Ovary (tissue), 9 donors: ENCODE results near the gene GUCY1A1. TPM values are rescaled to one million over a fixed set of nuclear protein-coding genes. Genes with fewer than 3 reads are reported as not detected.

Experiments
- DNase-seq, 5 donors: peaks; one replicate each; pipeline ENCODE4 v3.0.0-alpha.2; 2019 to 2020
- H3K27ac ChIP-seq, 2 donors: fragments of 200-600 bp; one replicate each; pipeline versions ENCODE4 v1.5.1 to v1.8.0; 2019 to 2022
- H3K27me3 ChIP-seq: fragments of 200-600 bp; one replicate; pipeline ENCODE4 v1.8.0; 2022
- H3K36me3 ChIP-seq: fragments of 200-600 bp; sonication (generic); one replicate; pipeline ENCODE4 v1.5.1; 2019
- H3K4me1 ChIP-seq: one replicate; pipeline ENCODE4 v1.8.1; 2013; ENCODE audit warnings: mild to moderate bottlenecking, moderate library complexity; ENCODE audit not compliant: insufficient read depth
- H3K4me3 ChIP-seq: fragments of 200-600 bp; sonication (generic); one replicate; pipeline ENCODE4 v1.5.1; 2017
- H3K9me3 ChIP-seq, 2 donors: fragments of 200-600 bp in 1 of 2; sonication (generic) in 1 of 2; one replicate each; pipeline versions ENCODE4 v1.5.1 to v1.8.1; 2013 to 2019; ENCODE audit warnings: mild to moderate bottlenecking in 1 of 2, moderate library complexity in 1 of 2
- CTCF ChIP-seq, 3 donors: fragments of 450-650 bp in 2 of 3; fragments of 200-600 bp in 1 of 3; IDR thresholded peaks; one replicate each; pipeline versions ENCODE4 v1.5.1 to v1.8.0; 2016 to 2022; ENCODE audit warnings: antibody characterized with exemption in 3 of 3, mild to moderate bottlenecking in 1 of 3
- EP300 ChIP-seq: sonication (generic); formaldehyde crosslinking; IDR thresholded peaks from one replicate; pipeline ENCODE4 v1.6.1; 2017; ENCODE audit warnings: antibody characterized with exemption
- POLR2A ChIP-seq: fragments of 450-650 bp; IDR thresholded peaks from one replicate; pipeline ENCODE4 v1.6.1; 2017; ENCODE audit warnings: antibody characterized with exemption, mild to moderate bottlenecking, moderate library complexity
- WGBS, 3 donors: extraction: QIAGEN DNeasy Blood & Tissue Kit in 1 of 3; methylation state at CpG; one replicate each; pipeline versions ENCODE4 v1.1.5 to v1.1.7; 2013 to 2017; 5-methylcytosine and 5-hydroxymethylcytosine counted together
- intact Hi-C, 4 donors: fragments of 100-400 bp; cut with DNase I; formaldehyde crosslinking; loops; one replicate each; pipeline versions ENCODE4 v1.11.0 to v1.15.1; 2022 to 2023
- polyA plus RNA-seq, 2 donors: library from polyadenylated mRNA; stranded (reverse); fragments of 200-250 nt in 1 of 2; fragments of 350-450 nt in 1 of 2; fragmentation: Illumina TruSeq in 1 of 2; extraction: RNeasy Lipid Tissue Mini Kit (QIAGEN cat#74804) in 1 of 2; gene quantifications; one replicate each; pipeline ENCODE4 v1.2.3, GENCODE V29; 2013 to 2014
- total RNA-seq, 7 donors: library from RNA; depleted of rRNA in 2 of 7; stranded (reverse); fragments of >200 nt in 2 of 7; fragmentation: NEBNext Ultra II Directional in 3 of 7; extraction: Animal tissue kit (Norgen Biotek cat#: 25700) in 3 of 7; gene quantifications; one replicate each; pipeline versions ENCODE4 v1.1.0 to v1.2.4, GENCODE V29; 2016 to 2023
- donor health status: DM: no; HTN: no; CAD: no; lungs with moderate emphysema.
- donor health status: DM: no; HTN: no; CAD: no.
- donor health status: Bipolar disorder and iron deficiency.
- donor health status: DM: yes; HTN: yes; CAD: no.
- donor health status: DM: no; HTN: no; CAD: no.
- donor health status: DM: yes; HTN: yes; CAD: no.

GUCY1A1 gene
- total and polyA plus RNA-seq, 9 donors = 3.0 to 26.9 (median 6.4) TPM

- TF ChIP-seq CTCF (IDR thresholded peaks at IDR 0.05) = no peak
- no peak for TF ChIP-seq POLR2A
- no peak for TF ChIP-seq EP300
- intact Hi-C loops = no loop called here
- no peaks in the 10 kb centered on the region for H3K4me1 ChIP-seq
- no peak overlapping the region for H3K27ac ChIP-seq
- H3K27me3 ChIP-seq = no peaks in the 10 kb centered on the region
- H3K9me3 ChIP-seq = no peaks in the 10 kb centered on the region
- H3K36me3 ChIP-seq = no peaks in the 10 kb centered on the region
- no peak for DNase-seq
- no peak overlapping the region for H3K4me3 ChIP-seq
Observed at GRCh38 chr4:155761916-155762315, 95.3 kb downstream of the GUCY1A1 start.

GRCh38 chr4:155762334-155762733 lies 95.7 kb downstream of the GUCY1A1 start:
- DNase-seq = no peak
- Histone ChIP-seq H3K4me1 (no peaks in the 10 kb centered on the region), H3K9me3 (no peaks in the 10 kb centered on the region), H3K4me3 (no peak overlapping the region), H3K27me3 (no peaks in the 10 kb centered on the region), H3K36me3 (no peaks in the 10 kb centered on the region), H3K27ac (no peak overlapping the region)
- TF ChIP-seq POLR2A (no peak), EP300 (no peak), CTCF (IDR thresholded peaks at IDR 0.05) (no peak)
- intact Hi-C loops = no loop called here

- no peak for TF ChIP-seq CTCF (IDR thresholded peaks at IDR 0.05)
- no peak for TF ChIP-seq POLR2A
- no peak for TF ChIP-seq EP300
- Histone ChIP-seq H3K27ac (no peak overlapping the region), H3K4me1 (no peaks in the 10 kb centered on the region)
Observed at GRCh38 chr4:155763551-155763950, 96.9 kb downstream of the GUCY1A1 start.

GRCh38 chr4:155765149-155765548 lies 98.5 kb downstream of the GUCY1A1 start:
- WGBS, 3 donors = 80 to 86% (median 84%) methylated on average over 3 of the region's 3 CpGs

More at GRCh38 chr4:155763551-155763950, 96.9 kb downstream of the GUCY1A1 start:
- H3K9me3 ChIP-seq = no peaks in the 10 kb centered on the region
- H3K27me3 ChIP-seq = no peaks in the 10 kb centered on the region
- 89 to 91% (median 90%) methylated on average over 2 of the region's 2 CpGs for WGBS, 3 donors
- intact Hi-C loops = no loop called here
- H3K4me3 ChIP-seq = no peak overlapping the region
- no peaks in the 10 kb centered on the region for H3K36me3 ChIP-seq
- no peak for DNase-seq

More at GRCh38 chr4:155765149-155765548, 98.5 kb downstream of the GUCY1A1 start:
- H3K9me3 ChIP-seq = no peaks in the 10 kb centered on the region
- TF ChIP-seq CTCF (IDR thresholded peaks at IDR 0.05) = no peak
- no peak for TF ChIP-seq POLR2A
- no peak for TF ChIP-seq EP300
- no peak for DNase-seq
- no peak overlapping the region for H3K27ac ChIP-seq
- H3K36me3 ChIP-seq = no peaks in the 10 kb centered on the region
- no peaks in the 10 kb centered on the region for H3K4me1 ChIP-seq
- H3K27me3 ChIP-seq = no peaks in the 10 kb centered on the region
- no peak overlapping the region for H3K4me3 ChIP-seq
- intact Hi-C loops = no loop called here
